NCI-H1092 treated with DMSO at 0.1 percent for 48 hours (cell line): ENCODE data around the gene ELOA.
"Not testable (repeated sequence)": the region's sequence is repeated elsewhere in the genome, so short reads cannot be mapped to it uniquely, and the experiment has no call there.

Experiments used
- DNase-seq: peaks from one replicate; lab custom pipeline; 2025; lab: John Stamatoyannopoulos, UW

The ELOA gene

DNA sequence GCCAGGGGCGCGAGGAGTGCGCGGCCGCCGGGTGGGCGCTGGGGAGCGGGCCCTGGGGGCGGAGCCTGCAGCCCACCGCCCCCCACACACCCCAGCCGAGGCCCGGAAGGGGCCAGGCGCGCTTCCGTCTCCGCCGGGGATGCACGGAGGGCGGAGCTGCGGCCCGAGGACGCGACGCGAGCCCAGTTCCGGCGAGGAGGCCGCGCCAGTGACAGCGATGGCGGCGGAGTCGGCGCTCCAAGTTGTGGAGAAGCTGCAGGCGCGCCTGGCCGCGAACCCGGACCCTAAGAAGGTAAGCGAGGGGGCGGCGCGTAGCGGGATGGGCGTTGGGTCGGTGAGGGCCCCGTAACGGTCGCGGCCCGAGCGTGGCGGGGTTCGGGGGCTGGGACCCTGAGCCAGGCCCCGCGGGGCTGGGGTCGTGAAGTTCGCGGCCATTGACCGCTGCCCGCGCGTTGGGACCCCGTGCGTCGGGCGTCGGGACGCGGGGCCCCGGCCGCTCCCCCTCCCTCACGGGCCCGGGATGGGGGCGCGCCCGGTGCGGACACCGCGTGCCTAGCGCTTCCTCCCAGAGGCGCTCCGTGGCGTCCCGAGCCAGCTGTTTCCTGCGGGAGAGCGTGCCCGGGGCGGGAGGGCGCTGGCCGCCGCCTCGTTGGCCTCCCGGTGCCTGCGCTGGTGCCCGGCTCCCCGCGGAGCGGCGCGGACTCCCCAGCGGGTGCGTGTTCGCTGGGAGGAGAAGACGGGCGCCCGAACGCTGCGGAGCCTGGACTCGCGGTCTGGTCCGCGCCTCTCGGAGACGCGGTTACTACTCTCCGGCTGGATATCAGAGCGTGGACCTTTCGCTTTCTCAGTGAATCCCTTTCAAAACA lies at the start of gene ELOA:
TSS of gene ELOA (plus strand) at position 185 of the 866 bp plus-strand sequence. CDS start at position 218, 33 bp downstream.
- DNase-seq = peak; percentile 78

DNA sequence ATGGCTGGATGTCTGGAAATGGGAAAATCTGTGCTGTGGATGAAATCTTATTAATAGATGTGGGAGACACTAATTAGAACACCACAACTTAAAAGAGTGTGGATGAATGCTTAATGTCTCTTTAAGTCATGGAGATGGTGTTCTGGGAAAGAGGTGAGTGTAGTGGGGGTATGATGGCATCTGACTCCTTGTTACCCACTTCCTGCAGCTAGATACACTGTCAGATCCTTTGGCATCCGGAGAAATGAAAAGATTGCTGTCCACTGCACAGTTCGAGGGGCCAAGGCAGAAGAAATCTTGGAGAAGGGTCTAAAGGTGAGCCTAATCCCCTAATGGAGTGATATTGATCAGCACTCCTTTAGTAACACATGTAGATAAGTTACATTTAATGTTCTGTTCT lies 49.7 kb upstream of the ELOA start:
- no peak for DNase-seq

- DNase-seq = no peak
Observed at GRCh38 chr1:23694371-23694770, 48.9 kb upstream of the ELOA start.

DNA sequence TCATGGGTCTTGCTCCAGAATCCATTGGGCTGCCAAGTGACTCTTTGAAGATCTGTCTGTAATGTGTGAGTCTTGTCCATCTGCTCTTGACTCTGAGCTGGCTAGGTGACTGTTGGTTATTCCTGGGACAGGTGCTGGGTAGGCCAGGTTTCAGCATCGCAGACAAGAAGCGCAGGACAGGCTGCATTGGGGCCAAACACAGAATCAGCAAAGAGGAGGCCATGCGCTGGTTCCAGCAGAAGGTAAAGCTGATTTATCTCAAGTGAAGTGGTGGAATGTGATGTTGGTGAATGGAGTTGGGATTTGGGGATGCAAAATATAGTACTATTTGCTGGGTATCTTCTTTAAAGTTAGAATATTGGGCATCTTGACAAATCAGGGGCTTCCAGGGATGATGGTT lies 47.6 kb upstream of the ELOA start:
- no peak for DNase-seq

- DNase-seq = no peak
Observed at GRCh38 chr1:23696335-23696989, 46.8 kb upstream of the ELOA start.

DNA sequence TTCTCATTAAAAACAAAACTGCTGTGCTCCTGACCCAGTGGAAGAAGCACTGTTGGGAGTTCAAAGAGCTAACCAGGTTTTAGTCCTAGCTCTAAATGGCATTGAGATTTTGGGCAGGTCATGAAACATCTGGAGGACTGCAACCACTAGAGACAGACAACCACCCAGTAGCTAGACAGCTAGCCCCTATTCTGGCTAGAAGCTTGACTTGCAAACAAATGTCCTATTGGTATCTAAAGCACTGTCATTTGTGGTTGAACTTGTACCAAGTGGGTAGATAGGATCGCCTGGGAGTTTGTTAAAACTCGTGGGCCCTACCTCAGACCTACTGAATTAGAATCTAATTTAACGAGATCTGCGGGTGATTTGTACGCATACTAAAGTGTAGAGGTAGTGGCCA lies 44.8 kb upstream of the ELOA start:
- DNase-seq = no peak

DNA sequence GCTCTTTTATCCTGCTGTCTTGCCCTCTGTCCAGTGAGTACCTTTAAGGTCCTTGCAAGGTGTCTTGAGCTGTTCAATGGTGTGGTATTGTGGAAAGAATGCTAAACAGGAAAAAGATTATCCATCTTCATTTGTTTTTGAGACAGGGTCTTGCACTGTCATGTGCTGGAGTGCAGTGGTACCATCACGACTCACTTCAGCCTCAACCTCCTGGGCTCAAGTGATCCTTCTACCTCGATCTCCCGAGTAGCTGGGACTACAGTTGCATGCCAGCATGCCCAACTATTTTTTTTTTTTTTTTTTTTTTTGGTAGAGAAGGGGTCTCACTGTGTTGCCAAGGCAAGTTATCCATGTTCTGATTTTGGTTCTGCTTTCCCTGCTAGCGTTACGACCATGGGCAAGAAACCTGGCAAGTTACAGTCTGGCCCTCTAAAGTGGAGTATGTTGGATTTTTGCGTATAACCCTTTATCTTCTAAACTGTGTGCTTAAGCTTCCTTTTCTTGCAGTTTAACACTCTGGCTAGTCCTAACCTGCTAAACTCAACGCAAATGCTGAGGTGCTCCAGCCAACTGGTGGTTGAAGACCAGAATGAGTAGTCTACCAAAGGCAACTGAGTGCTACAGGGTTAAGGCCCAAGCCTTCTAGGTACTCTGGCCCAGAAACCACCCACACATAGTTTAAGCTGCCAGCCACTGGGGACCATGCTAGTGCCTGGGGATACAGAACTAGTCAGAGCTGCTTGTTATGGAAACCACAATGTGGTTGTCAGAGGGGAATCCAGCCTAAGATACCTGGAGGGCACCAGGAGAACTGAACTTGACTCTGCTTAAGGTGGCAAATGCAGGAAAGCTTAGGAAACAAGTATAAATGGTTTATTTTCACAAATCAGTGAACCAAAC lies 43.7 kb upstream of the ELOA start:
- DNase-seq = no peak

DNA sequence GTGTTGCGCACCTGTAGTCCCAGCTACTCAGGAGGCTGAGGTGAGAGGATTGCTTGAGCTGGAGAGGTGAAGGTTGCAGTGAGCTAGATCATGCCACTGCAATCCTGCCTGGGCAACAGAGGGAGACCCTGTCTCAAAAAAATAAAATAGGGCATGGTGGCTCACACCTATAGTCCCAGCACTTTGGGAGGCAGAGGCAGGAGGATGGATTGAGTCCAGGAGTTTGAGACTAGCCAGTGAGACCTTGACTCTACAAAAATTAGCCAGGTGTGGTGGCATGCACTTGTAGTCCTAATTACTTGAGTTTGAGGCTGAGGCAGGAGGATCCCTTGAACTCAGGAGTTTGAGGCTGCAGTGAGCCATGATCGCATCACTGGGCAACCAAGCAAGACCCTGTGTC lies 42.0 kb upstream of the ELOA start:
- no peak for DNase-seq

- DNase-seq = no peak
Observed at GRCh38 chr1:23701996-23702395, 41.3 kb upstream of the ELOA start.

- DNase-seq = no peak
Observed at GRCh38 chr1:23704834-23705495, 38.3 kb upstream of the ELOA start.

GRCh38 chr1:23709229-23709628 lies 34.0 kb upstream of the ELOA start:
- no peak for DNase-seq

DNA sequence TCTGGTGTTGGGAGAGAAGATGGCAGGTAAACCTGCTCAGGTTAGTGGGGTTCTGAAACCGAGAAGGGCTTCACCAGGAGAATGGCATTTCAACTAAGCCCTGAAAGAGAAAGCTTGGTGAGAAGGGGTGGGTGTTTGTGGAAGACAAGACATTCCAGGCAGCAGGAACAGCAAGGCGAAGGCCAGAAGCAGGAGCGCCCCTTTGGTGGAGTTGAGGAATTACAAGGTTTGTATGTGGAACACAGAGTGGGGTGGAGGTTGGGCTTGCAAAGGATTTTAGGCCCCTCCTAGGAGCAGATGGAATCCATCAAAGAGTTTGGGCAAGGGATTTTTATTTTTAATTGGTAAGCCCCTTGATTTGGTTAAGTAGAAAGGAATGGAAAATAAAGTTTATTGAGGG lies 24.8 kb upstream of the ELOA start:
- DNase-seq = no peak

DNA sequence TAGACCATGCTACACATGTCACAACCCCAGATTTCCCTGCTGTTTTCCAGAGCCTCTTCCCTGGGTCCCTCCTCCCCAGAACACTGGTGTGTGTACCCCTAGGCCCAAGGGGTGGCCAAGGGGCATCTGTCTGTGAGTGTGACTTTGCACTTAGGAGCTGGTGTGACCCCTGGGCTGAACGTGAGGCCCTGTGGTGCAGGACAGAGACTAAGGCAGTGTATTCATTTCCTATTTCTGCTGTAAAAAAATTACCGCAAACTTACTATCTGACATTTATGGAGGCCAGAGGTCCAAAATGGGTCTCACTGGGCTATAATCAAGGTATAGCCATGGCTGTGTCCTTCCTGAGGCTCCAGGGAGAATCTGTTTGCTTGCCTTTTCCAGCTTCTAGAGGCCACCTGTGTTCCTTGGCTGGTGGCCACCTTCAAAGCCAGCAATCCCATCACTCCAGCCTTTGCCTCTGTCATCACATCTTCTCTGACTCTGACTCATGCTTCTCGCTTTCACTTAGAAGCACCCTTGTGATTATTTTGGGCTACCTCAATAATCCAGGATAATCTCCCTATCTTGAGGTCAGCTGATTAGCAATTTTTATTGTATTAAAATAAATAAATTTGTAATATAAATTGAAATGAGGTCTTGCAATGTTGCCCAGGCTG lies 24.0 kb upstream of the ELOA start:
- DNase-seq = no peak

DNA sequence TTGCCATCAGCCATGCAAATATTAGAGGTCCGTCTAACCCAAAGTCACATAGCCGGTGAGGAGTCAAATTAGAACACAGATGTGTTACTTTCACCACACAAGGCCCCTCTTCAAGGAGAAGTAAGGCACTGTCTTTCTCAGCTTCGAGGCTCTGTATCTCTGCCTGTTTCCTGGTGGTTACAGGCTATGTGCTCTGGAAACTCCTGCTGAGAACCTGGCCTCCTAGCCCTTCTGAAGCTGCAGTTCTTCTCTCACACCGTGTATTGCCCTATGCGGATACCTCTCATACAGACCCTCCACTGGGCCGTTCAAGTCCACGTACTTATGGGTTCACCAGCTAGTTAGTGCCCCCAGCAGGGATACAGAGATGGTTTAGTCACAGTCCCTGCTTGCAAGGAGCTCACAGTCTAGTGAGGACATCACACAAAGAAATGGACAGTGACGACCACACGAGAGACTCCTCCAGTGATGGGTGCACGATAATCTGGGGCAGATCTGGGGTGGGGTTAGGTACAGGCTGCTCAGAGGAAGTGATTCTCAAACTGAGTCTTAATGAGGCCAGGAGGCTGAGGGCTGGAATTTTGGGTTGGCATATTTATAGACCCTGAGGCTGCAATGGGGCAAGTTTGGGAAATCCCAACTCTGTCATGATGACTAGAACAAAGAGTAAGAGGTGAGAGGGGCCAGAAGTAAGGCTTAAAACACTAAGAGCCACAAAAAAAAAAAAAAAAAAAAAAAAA lies 22.8 kb upstream of the ELOA start:
- DNase-seq = no peak

GRCh38 chr1:23722652-23723051 lies 20.6 kb upstream of the ELOA start:
- no peak for DNase-seq

- no peak for DNase-seq
Observed at GRCh38 chr1:23726686-23727085, 16.6 kb upstream of the ELOA start.

GRCh38 chr1:23727362-23727811 lies 15.9 kb upstream of the ELOA start:
- no peak for DNase-seq

GRCh38 chr1:23732363-23733224 lies 10.7 kb upstream of the ELOA start:
- no peak for DNase-seq

- not testable (repeated sequence) for DNase-seq
Observed at GRCh38 chr1:23733281-23733680, 10.0 kb upstream of the ELOA start.
